Nephron progenitor cell (in vitro differentiated cells): ENCODE data around the gene PLEKHH2.

ENCODE experiments used
- DNase-seq: peaks from one replicate; pipeline ENCODE4 v3.0.0; 2021
- H3K27ac Mint-ChIP-seq: 2 replicates; pipeline ENCODE4 v1.8.0; 2021; ENCODE audit warnings: mild to moderate bottlenecking, moderate library complexity, mixed read lengths
- H3K27me3 Mint-ChIP-seq: 2 replicates; pipeline ENCODE4 v1.8.0; 2021; ENCODE audit warnings: mild to moderate bottlenecking, low read depth, mixed read lengths; ENCODE audit not compliant: poor library complexity
- H3K36me3 Mint-ChIP-seq: 2 replicates; pipeline ENCODE4 v1.8.0; 2021; ENCODE audit warnings: low read depth, mixed read lengths
- H3K4me1 Mint-ChIP-seq: 2 replicates; pipeline ENCODE4 v1.8.0; 2021; ENCODE audit warnings: mixed read lengths
- H3K4me3 Mint-ChIP-seq: 2 replicates; pipeline ENCODE4 v1.8.0; 2021; ENCODE audit warnings: mild to moderate bottlenecking, moderate library complexity, mixed read lengths
- H3K9me3 Mint-ChIP-seq: 2 replicates; pipeline ENCODE4 v1.8.0; 2021; ENCODE audit warnings: mild to moderate bottlenecking, moderate library complexity, mixed read lengths
- CTCF ChIP-seq: fragments of 200-600 bp; sonication (generic); IDR thresholded peaks from 2 replicates; pipeline ENCODE4 v1.5.0; 2021; ENCODE audit warnings: antibody characterized with exemption

PLEKHH2 gene

GRCh38 chr2:43611987-43612894 lies 24.8 kb upstream of the PLEKHH2 start:
- peak; percentile 76 for DNase-seq
- Mint-ChIP-seq H3K9me3 (no peaks in the 10 kb centered on the region), H3K36me3 (no peaks in the 10 kb centered on the region), H3K27ac (no peak overlapping the region), H3K4me1 (peaks cover 44% of the 10 kb centered on the region), H3K4me3 (no peak overlapping the region), H3K27me3 (peaks cover 9% of the 10 kb centered on the region)
- peak; percentile 80 for TF ChIP-seq CTCF

GRCh38 chr2:43612944-43613343 lies 24.1 kb upstream of the PLEKHH2 start:
- Mint-ChIP-seq H3K4me1 (peaks cover 37% of the 10 kb centered on the region), H3K27ac (no peak overlapping the region), H3K4me3 (no peak overlapping the region), H3K36me3 (no peaks in the 10 kb centered on the region), H3K9me3 (no peaks in the 10 kb centered on the region), H3K27me3 (peaks cover 10% of the 10 kb centered on the region)
- no peak for TF ChIP-seq CTCF
- no peak for DNase-seq

- Mint-ChIP-seq H3K27me3 (peaks cover 9% of the 10 kb centered on the region), H3K4me3 (no peak overlapping the region), H3K4me1 (peaks cover 18% of the 10 kb centered on the region), H3K27ac (no peak overlapping the region), H3K36me3 (no peaks in the 10 kb centered on the region), H3K9me3 (no peaks in the 10 kb centered on the region)
- no peak for DNase-seq
- no peak for TF ChIP-seq CTCF
These were observed 19.9 kb upstream of the PLEKHH2 start for GRCh38 chr2:43616967-43617680.

- H3K4me3 Mint-ChIP-seq: no peak overlapping the region
- H3K27ac Mint-ChIP-seq: no peak overlapping the region
- H3K36me3 Mint-ChIP-seq: no peaks in the 10 kb centered on the region
- no peak for TF ChIP-seq CTCF
- no peaks in the 10 kb centered on the region for H3K4me1 Mint-ChIP-seq
- no peaks in the 10 kb centered on the region for H3K9me3 Mint-ChIP-seq
- H3K27me3 Mint-ChIP-seq: peaks cover 14% of the 10 kb centered on the region
- no peak for DNase-seq
These were observed 17.5 kb upstream of the PLEKHH2 start for GRCh38 chr2:43619511-43619910.

GRCh38 chr2:43622931-43623451 lies 14.1 kb upstream of the PLEKHH2 start:
- no peak for TF ChIP-seq CTCF

More at GRCh38 chr2:43622931-43623451, 14.1 kb upstream of the PLEKHH2 start:
- Mint-ChIP-seq H3K27me3 (peaks cover 7% of the 10 kb centered on the region), H3K27ac (no peak overlapping the region), H3K9me3 (peaks cover 4% of the 10 kb centered on the region), H3K36me3 (no peaks in the 10 kb centered on the region), H3K4me3 (no peak overlapping the region), H3K4me1 (no peaks in the 10 kb centered on the region)
- DNase-seq: no peak
